HEK293 (cell line): Measurements from ENCODE around the gene AFP.

Experiments
- HOXA7 ChIP-seq: sonication (generic); formaldehyde crosslinking; IDR thresholded peaks from 2 replicates; pipeline ENCODE4 v1.8.1; 2022; ENCODE audit warnings: missing genetic modification reagents, borderline replicate concordance
- REPIN1 ChIP-seq: fragments of 450-650 bp; formaldehyde crosslinking; IDR thresholded peaks from 2 replicates; pipeline ENCODE4 v1.5.1; 2017; ENCODE audit warnings: missing biosample characterization, missing genetic modification characterization, low read depth
- YY1 ChIP-seq: fragments of 450-650 bp; formaldehyde crosslinking; IDR thresholded peaks from 2 replicates; pipeline ENCODE4 v1.5.1; 2018; ENCODE audit warnings: missing biosample characterization, missing genetic modification characterization
- ZNF571 ChIP-seq: fragments of 450-650 bp; formaldehyde crosslinking; IDR thresholded peaks from 2 replicates; pipeline ENCODE4 v1.5.0; 2017; ENCODE audit warnings: missing biosample characterization, missing genetic modification characterization
- ZNF830 ChIP-seq: fragments of 450-650 bp; IDR thresholded peaks from 2 replicates; pipeline ENCODE4 v1.5.0; 2018; ENCODE audit warnings: missing biosample characterization, missing genetic modification characterization, low read depth, mild to moderate bottlenecking, moderate library complexity
- TF ChIP-seq, protein P1 (sequence below): fragments of 450-650 bp; formaldehyde crosslinking; IDR thresholded peaks from 2 replicates; pipeline ENCODE4 v1.5.1; 2016; ENCODE audit warnings: missing biosample characterization, missing genetic modification characterization, low read depth
- TF ChIP-seq, protein P2 (sequence below): fragments of 450-650 bp; formaldehyde crosslinking; IDR thresholded peaks from 2 replicates; pipeline ENCODE4 v1.5.1; 2016; ENCODE audit warnings: missing biosample characterization, missing genetic modification characterization
- TF ChIP-seq, protein P3 (sequence below): fragments of 450-650 bp; formaldehyde crosslinking; IDR thresholded peaks from 2 replicates; pipeline ENCODE4 v1.5.1; 2017; ENCODE audit warnings: missing biosample characterization, missing genetic modification characterization

DNA sequence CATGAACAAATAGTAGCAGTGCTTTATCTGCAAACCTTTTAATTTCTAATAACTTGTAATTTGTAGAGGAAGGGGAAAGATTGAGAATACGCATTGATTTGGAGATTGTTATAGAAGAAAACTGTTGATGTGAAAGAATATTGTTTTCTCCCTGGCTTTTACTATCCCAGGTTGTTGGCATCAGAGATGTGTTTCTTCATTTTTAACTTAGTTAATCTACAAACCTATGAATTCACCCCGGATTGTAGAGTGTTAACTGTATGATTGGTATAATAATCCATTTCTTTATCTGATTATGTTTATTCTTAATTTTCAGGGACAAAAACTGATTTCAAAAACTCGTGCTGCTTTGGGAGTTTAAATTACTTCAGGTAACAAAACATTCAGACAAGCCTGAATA is 18.9 kb downstream of the AFP start:
- TF ChIP-seq, protein P1, sequence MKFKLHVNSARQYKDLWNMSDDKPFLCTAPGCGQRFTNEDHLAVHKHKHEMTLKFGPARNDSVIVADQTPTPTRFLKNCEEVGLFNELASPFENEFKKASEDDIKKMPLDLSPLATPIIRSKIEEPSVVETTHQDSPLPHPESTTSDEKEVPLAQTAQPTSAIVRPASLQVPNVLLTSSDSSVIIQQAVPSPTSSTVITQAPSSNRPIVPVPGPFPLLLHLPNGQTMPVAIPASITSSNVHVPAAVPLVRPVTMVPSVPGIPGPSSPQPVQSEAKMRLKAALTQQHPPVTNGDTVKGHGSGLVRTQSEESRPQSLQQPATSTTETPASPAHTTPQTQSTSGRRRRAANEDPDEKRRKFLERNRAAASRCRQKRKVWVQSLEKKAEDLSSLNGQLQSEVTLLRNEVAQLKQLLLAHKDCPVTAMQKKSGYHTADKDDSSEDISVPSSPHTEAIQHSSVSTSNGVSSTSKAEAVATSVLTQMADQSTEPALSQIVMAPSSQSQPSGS (tag by site-specific recombination): no peak
- no peak for TF ChIP-seq REPIN1 (tag by site-specific recombination)
- TF ChIP-seq, protein P2, sequence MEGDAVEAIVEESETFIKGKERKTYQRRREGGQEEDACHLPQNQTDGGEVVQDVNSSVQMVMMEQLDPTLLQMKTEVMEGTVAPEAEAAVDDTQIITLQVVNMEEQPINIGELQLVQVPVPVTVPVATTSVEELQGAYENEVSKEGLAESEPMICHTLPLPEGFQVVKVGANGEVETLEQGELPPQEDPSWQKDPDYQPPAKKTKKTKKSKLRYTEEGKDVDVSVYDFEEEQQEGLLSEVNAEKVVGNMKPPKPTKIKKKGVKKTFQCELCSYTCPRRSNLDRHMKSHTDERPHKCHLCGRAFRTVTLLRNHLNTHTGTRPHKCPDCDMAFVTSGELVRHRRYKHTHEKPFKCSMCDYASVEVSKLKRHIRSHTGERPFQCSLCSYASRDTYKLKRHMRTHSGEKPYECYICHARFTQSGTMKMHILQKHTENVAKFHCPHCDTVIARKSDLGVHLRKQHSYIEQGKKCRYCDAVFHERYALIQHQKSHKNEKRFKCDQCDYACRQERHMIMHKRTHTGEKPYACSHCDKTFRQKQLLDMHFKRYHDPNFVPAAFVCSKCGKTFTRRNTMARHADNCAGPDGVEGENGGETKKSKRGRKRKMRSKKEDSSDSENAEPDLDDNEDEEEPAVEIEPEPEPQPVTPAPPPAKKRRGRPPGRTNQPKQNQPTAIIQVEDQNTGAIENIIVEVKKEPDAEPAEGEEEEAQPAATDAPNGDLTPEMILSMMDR (tag by site-specific recombination): no peak
- TF ChIP-seq, protein P3, sequence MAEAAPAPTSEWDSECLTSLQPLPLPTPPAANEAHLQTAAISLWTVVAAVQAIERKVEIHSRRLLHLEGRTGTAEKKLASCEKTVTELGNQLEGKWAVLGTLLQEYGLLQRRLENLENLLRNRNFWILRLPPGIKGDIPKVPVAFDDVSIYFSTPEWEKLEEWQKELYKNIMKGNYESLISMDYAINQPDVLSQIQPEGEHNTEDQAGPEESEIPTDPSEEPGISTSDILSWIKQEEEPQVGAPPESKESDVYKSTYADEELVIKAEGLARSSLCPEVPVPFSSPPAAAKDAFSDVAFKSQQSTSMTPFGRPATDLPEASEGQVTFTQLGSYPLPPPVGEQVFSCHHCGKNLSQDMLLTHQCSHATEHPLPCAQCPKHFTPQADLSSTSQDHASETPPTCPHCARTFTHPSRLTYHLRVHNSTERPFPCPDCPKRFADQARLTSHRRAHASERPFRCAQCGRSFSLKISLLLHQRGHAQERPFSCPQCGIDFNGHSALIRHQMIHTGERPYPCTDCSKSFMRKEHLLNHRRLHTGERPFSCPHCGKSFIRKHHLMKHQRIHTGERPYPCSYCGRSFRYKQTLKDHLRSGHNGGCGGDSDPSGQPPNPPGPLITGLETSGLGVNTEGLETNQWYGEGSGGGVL (tag by site-specific recombination): no peak
- no peak for TF ChIP-seq YY1 (tag by site-specific recombination)
- TF ChIP-seq ZNF830 (tag by site-specific recombination): no peak
- TF ChIP-seq ZNF571 (tag by site-specific recombination): no peak
- no peak for TF ChIP-seq HOXA7 (CRISPR knock-in tag)
